ENCODE measurements around the gene CD300E. TPM values are rescaled to one million over a fixed set of nuclear protein-coding genes. Genes with fewer than 3 reads are reported as not detected.

CD300E gene
- polyA plus RNA-seq, 1 donor (not counting 4 experiments of a cell fraction or from before 2014, with no cell fraction given), result not detected

- dilution Hi-C loops (cut with MboI; ENCODE audit: extremely low pct_ligation_motif_present, low sequenced_read_pairs), result no loop called here
- no peaks in the 10 kb centered on the region for H3K36me3 ChIP-seq (ENCODE audit: control insufficient read depth in 2 of 2, extremely low read depth in 1 of 2, insufficient read depth in 2 of 2, low read length in 2 of 2)
Observed at GRCh38 chr17:74595037-74595750, 28.3 kb downstream of the CD300E start.

GRCh38 chr17:74592087-74592990 is 31.2 kb downstream of the CD300E start, which contains the start of gene CD300LD:
Gene CD300LD, minus strand, starts transcription at chr17:74592283. Its CDS starts 81 bp downstream, at chr17:74592202.
- Histone ChIP-seq H4K20me1 (ENCODE audit: control insufficient read depth, extremely low read depth, insufficient read depth, low read length) (no peaks in the 10 kb centered on the region), H3K4me3 (ENCODE audit: control insufficient read depth in 2 of 3, extremely low read depth in 1 of 3, insufficient read depth in 2 of 3, low read depth in 1 of 3, low read length in 3 of 3) (no peak within 1 kb of the TSS), H3K36me3 (ENCODE audit: control insufficient read depth in 2 of 2, extremely low read depth in 1 of 2, insufficient read depth in 2 of 2, low read length in 2 of 2) (no peaks in the 10 kb centered on the region), H3K79me2 (ENCODE audit: control insufficient read depth, insufficient read depth, low read length) (no peaks in the 10 kb centered on the region), H2AFZ (ENCODE audit: control insufficient read depth, low read length) (no peak within 1 kb of the TSS), H3K27me3 (ENCODE audit: control insufficient read depth, extremely low read depth, insufficient read depth, low read length) (no peaks in the 10 kb centered on the region), H3K9me3 (ENCODE audit: control insufficient read depth, low read depth, low read length) (no peaks in the 10 kb centered on the region), H3K9me1 (ENCODE audit: control insufficient read depth, extremely low read depth, insufficient read depth, low read length) (no peaks in the 10 kb centered on the region), H3K4me1 (ENCODE audit: control insufficient read depth, extremely low read depth, insufficient read depth, low read length) (no peaks in the 10 kb centered on the region), H3K4me2 (ENCODE audit: control insufficient read depth, extremely low read depth, insufficient read depth, low read depth, low read length) (no peak within 1 kb of the TSS), H3K27ac (ENCODE audit: control insufficient read depth, insufficient read depth, low read length) (no peak within 1 kb of the TSS), H3K9ac (ENCODE audit: control insufficient read depth, extremely low read depth, insufficient read depth, low read length) (no peak within 1 kb of the TSS)
- DNase-seq (ENCODE audit: low read depth, low spot score), result no peak
- dilution Hi-C loops (cut with MboI; ENCODE audit: extremely low pct_ligation_motif_present, low sequenced_read_pairs), result no loop called here
- no peak for FAIRE-seq
- TF ChIP-seq EZH2 (IDR thresholded peaks at IDR 0.05; ENCODE audit: low read length), result no peak
- TF ChIP-seq, protein P1, sequence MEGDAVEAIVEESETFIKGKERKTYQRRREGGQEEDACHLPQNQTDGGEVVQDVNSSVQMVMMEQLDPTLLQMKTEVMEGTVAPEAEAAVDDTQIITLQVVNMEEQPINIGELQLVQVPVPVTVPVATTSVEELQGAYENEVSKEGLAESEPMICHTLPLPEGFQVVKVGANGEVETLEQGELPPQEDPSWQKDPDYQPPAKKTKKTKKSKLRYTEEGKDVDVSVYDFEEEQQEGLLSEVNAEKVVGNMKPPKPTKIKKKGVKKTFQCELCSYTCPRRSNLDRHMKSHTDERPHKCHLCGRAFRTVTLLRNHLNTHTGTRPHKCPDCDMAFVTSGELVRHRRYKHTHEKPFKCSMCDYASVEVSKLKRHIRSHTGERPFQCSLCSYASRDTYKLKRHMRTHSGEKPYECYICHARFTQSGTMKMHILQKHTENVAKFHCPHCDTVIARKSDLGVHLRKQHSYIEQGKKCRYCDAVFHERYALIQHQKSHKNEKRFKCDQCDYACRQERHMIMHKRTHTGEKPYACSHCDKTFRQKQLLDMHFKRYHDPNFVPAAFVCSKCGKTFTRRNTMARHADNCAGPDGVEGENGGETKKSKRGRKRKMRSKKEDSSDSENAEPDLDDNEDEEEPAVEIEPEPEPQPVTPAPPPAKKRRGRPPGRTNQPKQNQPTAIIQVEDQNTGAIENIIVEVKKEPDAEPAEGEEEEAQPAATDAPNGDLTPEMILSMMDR (optimal IDR thresholded peaks at IDR 0.05 in 1 of 3, IDR thresholded peaks at IDR 0.05 in 1 of 3, conservative IDR thresholded peaks at IDR 0.05 in 1 of 3; ENCODE audit: extremely low read depth in 1 of 3, insufficient read depth in 2 of 3, low read length in 3 of 3), result no peak

More at GRCh38 chr17:74595037-74595750, 28.3 kb downstream of the CD300E start:
- H3K79me2 ChIP-seq (ENCODE audit: control insufficient read depth, insufficient read depth, low read length), result no peaks in the 10 kb centered on the region
- TF ChIP-seq EZH2 (IDR thresholded peaks at IDR 0.05; ENCODE audit: low read length), result no peak
- TF ChIP-seq, protein P1 (optimal IDR thresholded peaks at IDR 0.05 in 1 of 3, IDR thresholded peaks at IDR 0.05 in 1 of 3, conservative IDR thresholded peaks at IDR 0.05 in 1 of 3; ENCODE audit: extremely low read depth in 1 of 3, insufficient read depth in 2 of 3, low read length in 3 of 3), result no peak
- no peak overlapping the region for H3K4me2 ChIP-seq (ENCODE audit: control insufficient read depth, extremely low read depth, insufficient read depth, low read depth, low read length)
- no peak overlapping the region for H3K9ac ChIP-seq (ENCODE audit: control insufficient read depth, extremely low read depth, insufficient read depth, low read length)
- no peak for FAIRE-seq
- peaks cover 13% of the 10 kb centered on the region for H3K4me1 ChIP-seq (ENCODE audit: control insufficient read depth, extremely low read depth, insufficient read depth, low read length)
- no peaks in the 10 kb centered on the region for H3K9me1 ChIP-seq (ENCODE audit: control insufficient read depth, extremely low read depth, insufficient read depth, low read length)
- no peaks in the 10 kb centered on the region for H4K20me1 ChIP-seq (ENCODE audit: control insufficient read depth, extremely low read depth, insufficient read depth, low read length)
- DNase-seq (ENCODE audit: low read depth, low spot score), result no peak
- H3K9me3 ChIP-seq (ENCODE audit: control insufficient read depth, low read depth, low read length), result no peaks in the 10 kb centered on the region
- no peak overlapping the region for H3K4me3 ChIP-seq (ENCODE audit: control insufficient read depth in 2 of 3, extremely low read depth in 1 of 3, insufficient read depth in 2 of 3, low read depth in 1 of 3, low read length in 3 of 3)
- no peak overlapping the region for H3K27ac ChIP-seq (ENCODE audit: control insufficient read depth, insufficient read depth, low read length)
- no peaks in the 10 kb centered on the region for H3K27me3 ChIP-seq (ENCODE audit: control insufficient read depth, extremely low read depth, insufficient read depth, low read length)
- H2AFZ ChIP-seq (ENCODE audit: control insufficient read depth, low read length), result no peak overlapping the region

All from keratinocyte (primary cell).